Neural cell (in vitro differentiated cells): ENCODE data around the gene YIF1B. TPM values are rescaled to one million over a fixed set of nuclear protein-coding genes. Genes with fewer than 3 reads are reported as not detected.

Source experiments
- H2AFZ ChIP-seq: fragments of 200-600, 300-800 bp; sonication (generic), shearing (Covaris generic); 2 replicates; pipeline ENCODE4 v1.6.0; 2014; ENCODE audit warnings: low read depth, mild to moderate bottlenecking, antibody characterized with exemption, low read length, moderate library complexity
- H3F3A ChIP-seq: fragments of 200-600 bp; shearing (Covaris generic); 2 replicates; pipeline ENCODE4 v1.6.1; 2016; ENCODE audit warnings: mild to moderate bottlenecking, moderate library complexity, mixed read lengths, antibody characterized with exemption, low read length; ENCODE audit not compliant: insufficient read depth, poor library complexity, severe bottlenecking
- H3K27ac ChIP-seq: fragments of 200-600, 300-800 bp; sonication (generic), shearing (Covaris generic); 2 replicates; pipeline ENCODE4 v1.5.1; 2014; ENCODE audit warnings: mild to moderate bottlenecking, low read length, moderate library complexity
- H3K27me3 ChIP-seq: fragments of 300-800, 200-600 bp; sonication (generic), shearing (Covaris generic); 2 replicates; pipeline ENCODE4 v1.6.0; 2014; ENCODE audit warnings: mild to moderate bottlenecking, low read depth, low read length, moderate library complexity; ENCODE audit not compliant: insufficient read depth
- H3K36me3 ChIP-seq: fragments of 300-800, 200-600 bp; sonication (generic), shearing (Covaris generic); 2 replicates; pipeline ENCODE4 v1.5.1; 2014; ENCODE audit warnings: mild to moderate bottlenecking, antibody characterized with exemption, low read length, moderate library complexity; ENCODE audit not compliant: insufficient read depth
- H3K4me2 ChIP-seq: fragments of 300-800, 200-600 bp; sonication (generic), shearing (Covaris generic); 2 replicates; pipeline ENCODE4 v1.6.0; 2014; ENCODE audit warnings: mild to moderate bottlenecking, low read length
- H3K4me3 ChIP-seq: fragments of 300-800, 200-600 bp; sonication (generic), shearing (Covaris generic); 2 replicates; pipeline ENCODE4 v1.5.1; 2014; ENCODE audit warnings: mild to moderate bottlenecking, low read length, moderate library complexity
- H3K79me2 ChIP-seq: fragments of 200-600 bp; shearing (Covaris generic); replicated peaks from 2 replicates; pipeline ENCODE4 v1.6.0; 2014; ENCODE audit warnings: mild to moderate bottlenecking, low read length, moderate library complexity; ENCODE audit not compliant: insufficient read depth
- H3K9ac ChIP-seq: fragments of 300-800, 200-600 bp; sonication (generic), shearing (Covaris generic); 2 replicates; pipeline ENCODE4 v1.6.1; 2016; ENCODE audit warnings: mild to moderate bottlenecking, low read length, mixed read lengths
- H3K9me2 ChIP-seq: fragments of 200-600 bp; shearing (Covaris generic); 2 replicates; pipeline ENCODE4 v1.6.1; 2016; ENCODE audit warnings: mild to moderate bottlenecking, low read length, mixed read lengths; ENCODE audit not compliant: insufficient read depth
- H3K9me3 ChIP-seq: fragments of 200-600, 300-800 bp; sonication (generic), shearing (Covaris generic); 2 replicates; pipeline ENCODE4 v1.6.1; 2016; ENCODE audit warnings: mild to moderate bottlenecking, mixed run types, low read length, moderate library complexity, mixed read lengths
- H4K20me1 ChIP-seq: fragments of 200-600 bp; shearing (Covaris generic); 2 replicates; pipeline ENCODE4 v1.6.1; 2016; ENCODE audit warnings: mild to moderate bottlenecking, mixed run types; ENCODE audit not compliant: insufficient read depth
- CTCF ChIP-seq: fragments of 450-650 bp; IDR thresholded peaks from 2 replicates; pipeline ENCODE4 v1.5.1; 2014; ENCODE audit warnings: antibody characterized with exemption, mild to moderate bottlenecking, moderate library complexity; ENCODE audit not compliant: poor library complexity, severe bottlenecking
- EP300 ChIP-seq: fragments of 450-650 bp; conservative IDR thresholded peaks from 2 replicates; pipeline ENCODE4 v1.6.1; 2014; ENCODE audit warnings: antibody characterized with exemption, mild to moderate bottlenecking, moderate library complexity; ENCODE audit not compliant: poor library complexity, severe bottlenecking
- EZH2 ChIP-seq: fragments of 200-600, 300-800 bp; shearing (Covaris generic), sonication (generic); IDR thresholded peaks from 2 replicates; pipeline ENCODE4 v1.6.1; 2014; ENCODE audit warnings: antibody characterized with exemption, low read length, borderline replicate concordance, mild to moderate bottlenecking; ENCODE audit not compliant: insufficient read depth, poor library complexity, severe bottlenecking
- MXI1 ChIP-seq: fragments of 450-650 bp; conservative IDR thresholded peaks from 2 replicates; pipeline ENCODE4 v1.6.1; 2014; ENCODE audit warnings: antibody characterized with exemption, mild to moderate bottlenecking; ENCODE audit not compliant: poor library complexity, severe bottlenecking
- POLR2AphosphoS5 ChIP-seq: IDR thresholded peaks from 2 replicates; pipeline ENCODE4 v1.6.1; 2012
- RAD21 ChIP-seq: fragments of 450-650 bp; conservative IDR thresholded peaks from 2 replicates; pipeline ENCODE4 v1.6.1; 2014; ENCODE audit warnings: antibody characterized with exemption, mild to moderate bottlenecking, moderate library complexity
- REST ChIP-seq: IDR thresholded peaks from 2 replicates; pipeline ENCODE4 v1.6.1; 2012; ENCODE audit warnings: borderline replicate concordance
- SMC3 ChIP-seq: fragments of 450-650 bp; conservative IDR thresholded peaks from 2 replicates; pipeline ENCODE4 v1.6.1; 2014; ENCODE audit warnings: antibody characterized with exemption, mild to moderate bottlenecking, moderate library complexity; ENCODE audit not compliant: poor library complexity
- TAF1 ChIP-seq: IDR thresholded peaks from 2 replicates; pipeline ENCODE4 v1.6.1; 2012; ENCODE audit warnings: low read depth
- polyA plus RNA-seq: library from polyadenylated mRNA; depleted of rRNA; stranded (reverse); fragments of >200 nt; gene quantifications from 2 replicates; pipeline ENCODE4 v1.2.3, GENCODE V29; 2014

YIF1B gene
- polyA plus RNA-seq, 1 donor from 2014 or later = 84.0 TPM

DNA sequence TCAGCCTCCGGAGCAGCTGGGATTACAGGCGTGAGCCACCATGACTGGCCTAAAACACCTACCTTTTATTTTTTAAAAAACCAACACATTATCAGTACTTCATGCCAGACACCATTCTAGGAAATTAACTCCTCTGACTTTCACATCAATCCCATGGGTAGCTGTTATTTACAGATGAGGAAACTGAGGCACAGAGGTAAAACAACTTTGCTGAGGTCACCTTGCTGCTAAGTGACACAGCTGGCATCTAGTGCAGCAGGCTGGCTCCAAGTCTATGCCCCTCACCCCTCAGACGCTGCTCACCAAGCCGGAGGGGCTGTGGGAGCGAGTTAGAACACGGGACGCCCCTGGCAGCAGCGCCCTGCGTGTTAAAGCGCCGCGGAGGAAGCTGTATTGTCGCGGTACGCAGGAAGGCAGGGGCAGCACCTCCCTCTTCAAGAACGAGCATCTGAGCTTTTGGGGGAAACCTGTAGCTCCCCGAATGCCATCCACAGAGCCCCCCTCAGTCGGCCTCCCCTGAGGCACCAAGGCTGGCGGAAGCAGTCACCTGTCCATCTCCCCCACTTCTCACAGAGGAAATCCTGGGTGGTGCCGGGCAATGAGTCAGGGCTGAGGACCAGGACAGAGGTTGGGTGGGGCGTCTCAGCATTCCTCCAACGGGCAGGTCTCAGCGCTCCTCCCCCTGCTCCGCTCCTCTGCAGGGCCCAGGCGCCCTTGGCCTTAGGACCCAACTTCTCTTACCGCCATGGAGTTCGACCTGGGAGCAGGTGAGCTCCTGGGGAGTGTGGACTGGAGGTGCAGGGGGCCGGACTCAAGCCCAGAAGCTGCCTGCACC, 12.0 kb downstream of the YIF1B start, which contains the start of gene C19orf33:
TSS of gene C19orf33 (plus strand) at position 735 of the 835 bp plus-strand sequence. CDS start at position 746, 11 bp downstream.
- no peak for TF ChIP-seq MXI1
- no peaks in the 10 kb centered on the region for H3F3A ChIP-seq
- no peaks in the 10 kb centered on the region for H3K9me2 ChIP-seq
- no peaks in the 10 kb centered on the region for H3K9me3 ChIP-seq
- H3K27me3 ChIP-seq = no peaks in the 10 kb centered on the region
- H2AFZ ChIP-seq = no peak within 1 kb of the TSS
- no peak within 1 kb of the TSS for H3K9ac ChIP-seq
- H3K36me3 ChIP-seq = no peaks in the 10 kb centered on the region
- no peaks in the 10 kb centered on the region for H4K20me1 ChIP-seq
- H3K4me3 ChIP-seq = no peak within 1 kb of the TSS
- no peak within 1 kb of the TSS for H3K4me2 ChIP-seq
- H3K27ac ChIP-seq = no peak within 1 kb of the TSS
- H3K79me2 ChIP-seq = no peaks in the 10 kb centered on the region

- no peak for TF ChIP-seq REST
- TF ChIP-seq POLR2AphosphoS5 = no peak
- no peak for TF ChIP-seq EZH2
- TF ChIP-seq CTCF = no peak
- no peak for TF ChIP-seq SMC3
- TF ChIP-seq MXI1 = no peak
- no peak for TF ChIP-seq TAF1
- no peak for TF ChIP-seq EP300
- TF ChIP-seq RAD21 = no peak
- H3K9me2 ChIP-seq = no peaks in the 10 kb centered on the region
- H3K79me2 ChIP-seq = no peaks in the 10 kb centered on the region
- no peaks in the 10 kb centered on the region for H4K20me1 ChIP-seq
- H3F3A ChIP-seq = no peaks in the 10 kb centered on the region
- no peak overlapping the region for H3K9ac ChIP-seq
- no peak overlapping the region for H3K27ac ChIP-seq
- H3K4me3 ChIP-seq = no peak overlapping the region
- no peak overlapping the region for H2AFZ ChIP-seq
- H3K9me3 ChIP-seq = no peaks in the 10 kb centered on the region
- no peaks in the 10 kb centered on the region for H3K27me3 ChIP-seq
- H3K4me2 ChIP-seq = no peak overlapping the region
- no peaks in the 10 kb centered on the region for H3K36me3 ChIP-seq
Observed at GRCh38 chr19:38298821-38299680, 16.7 kb downstream of the YIF1B start.
